Uterus (tissue), 4 donors: ENCODE measurements around the gene APOBEC2. TPM values are rescaled to one million over a fixed set of nuclear protein-coding genes. Genes with fewer than 3 reads are reported as not detected.

ENCODE experiments used
- DNase-seq, 2 donors: peaks; one replicate each; pipeline ENCODE4 v3.0.0-alpha.2; 2019 to 2020
- H3K27ac ChIP-seq, 2 donors: fragments of 200-600 bp; sonication (generic); 1 replicate in 1 of 2; 2 replicates in 1 of 2; pipeline ENCODE4 v1.5.1; 2016 to 2018
- H3K27me3 ChIP-seq, 2 donors: fragments of 200-600 bp; sonication (generic); one replicate each; pipeline ENCODE4 v1.5.1; 2018 to 2019; ENCODE audit warnings: control low read depth in 1 of 2
- H3K36me3 ChIP-seq, 2 donors: fragments of 200-600 bp; sonication (generic); one replicate each; pipeline ENCODE4 v1.5.1; 2019; ENCODE audit warnings: control low read depth in 1 of 2
- H3K4me1 ChIP-seq, 2 donors: fragments of 200-600 bp; sonication (generic); one replicate each; pipeline ENCODE4 v1.5.1; 2018 to 2019; ENCODE audit warnings: control low read depth in 1 of 2
- H3K4me3 ChIP-seq, 2 donors: fragments of 200-600 bp; sonication (generic); 1 replicate in 1 of 2; 2 replicates in 1 of 2; pipeline ENCODE4 v1.5.1; 2018 to 2019; ENCODE audit warnings: mild to moderate bottlenecking in 1 of 2
- H3K9me3 ChIP-seq, 2 donors: fragments of 200-600 bp; sonication (generic); one replicate each; pipeline ENCODE4 v1.5.1; 2019; ENCODE audit warnings: control low read depth in 1 of 2
- CTCF ChIP-seq, 4 experiments: fragments of 200-600 bp in 2 of 4; fragments of 450-650 bp in 2 of 4; sonication (generic) in 2 of 4; IDR thresholded peaks; one replicate each; pipeline ENCODE4 v1.5.1; 2016 to 2019; ENCODE audit warnings: antibody characterized with exemption in 4 of 4, mild to moderate bottlenecking in 2 of 4, moderate library complexity in 1 of 4
- POLR2A ChIP-seq, 2 donors: fragments of 450-650 bp; IDR thresholded peaks; one replicate each; pipeline ENCODE4 v1.6.1; 2016; ENCODE audit warnings: antibody characterized with exemption in 2 of 2, mild to moderate bottlenecking in 1 of 2, moderate library complexity in 1 of 2
- intact Hi-C: fragments of 100-400 bp; cut with DNase I; formaldehyde crosslinking; loops from one replicate; pipeline ENCODE4 v1.15.1; 2023; ENCODE audit warnings: low total_unique reads
- total RNA-seq, 4 donors: library from RNA; depleted of rRNA in 3 of 4; stranded (reverse); fragments of >200 nt in 3 of 4; gene quantifications; one replicate each; pipeline versions ENCODE4 v1.1.0 to v1.2.4, GENCODE V29; 2014 to 2023
- donor health status: DM: yes; HTN: yes; CAD: no.

APOBEC2 gene
- total RNA-seq, 4 donors from 2014 or later: not detected

- Histone ChIP-seq H3K9me3 (no peaks in the 10 kb centered on the region), H3K27ac (no peak overlapping the region), H3K4me3 (no peak overlapping the region), H3K4me1 (no peaks in the 10 kb centered on the region), H3K36me3 (no peaks in the 10 kb centered on the region), H3K27me3 (no peaks in the 10 kb centered on the region)
- intact Hi-C loops: loop anchor here (10.0 kb wide), 1 partner anchor 143 kb away; no protein-coding TSS in a partner anchor
- DNase-seq: no peak
- no peak for TF ChIP-seq CTCF (IDR thresholded peaks at IDR 0.05)
- no peak for TF ChIP-seq POLR2A (IDR thresholded peaks at IDR 0.05)
Measured at GRCh38 chr6:41037107-41037900, 15.7 kb upstream of the APOBEC2 start.

GRCh38 chr6:41038205-41038604, 14.8 kb upstream of the APOBEC2 start:
- Histone ChIP-seq H3K27me3 (no peaks in the 10 kb centered on the region), H3K9me3 (no peaks in the 10 kb centered on the region), H3K4me3 (no peak overlapping the region), H3K36me3 (no peaks in the 10 kb centered on the region), H3K27ac (no peak overlapping the region), H3K4me1 (no peaks in the 10 kb centered on the region)
- intact Hi-C loops: loop anchor here (10.0 kb wide), 1 partner anchor 143 kb away; no protein-coding TSS in a partner anchor
- no peak for DNase-seq
- TF ChIP-seq POLR2A (IDR thresholded peaks at IDR 0.05) (no peak), CTCF (IDR thresholded peaks at IDR 0.05) (no peak)

GRCh38 chr6:41039060-41039998, 13.7 kb upstream of the APOBEC2 start, which contains the start of gene UNC5CL:
TSS of gene UNC5CL (minus strand) at chr6:41039221. CDS start at chr6:41035074, 4,147 bp downstream.
- Histone ChIP-seq H3K27ac (no peak within 1 kb of the TSS), H3K27me3 (no peaks in the 10 kb centered on the region), H3K4me1 (no peaks in the 10 kb centered on the region), H3K9me3 (no peaks in the 10 kb centered on the region), H3K4me3 (no peak within 1 kb of the TSS), H3K36me3 (no peaks in the 10 kb centered on the region)
- TF ChIP-seq POLR2A (IDR thresholded peaks at IDR 0.05) (no peak), CTCF (IDR thresholded peaks at IDR 0.05) (peak in 2 of 4 experiments; percentile 19 to 29)
- DNase-seq: no peak
- intact Hi-C loops: loop anchor here (10.0 kb wide), 1 partner anchor 145 kb away; no protein-coding TSS in a partner anchor

- Histone ChIP-seq H3K27ac (no peak overlapping the region), H3K9me3 (no peaks in the 10 kb centered on the region), H3K36me3 (no peaks in the 10 kb centered on the region), H3K27me3 (no peaks in the 10 kb centered on the region), H3K4me3 (no peak overlapping the region), H3K4me1 (no peaks in the 10 kb centered on the region)
- no peak for TF ChIP-seq POLR2A (IDR thresholded peaks at IDR 0.05)
- TF ChIP-seq CTCF (IDR thresholded peaks at IDR 0.05): no peak
- no peak for DNase-seq
- intact Hi-C loops: no loop called here
Measured at GRCh38 chr6:41040101-41040939, 12.7 kb upstream of the APOBEC2 start.
